ENCODE measurements around the gene NUF2.

DNA sequence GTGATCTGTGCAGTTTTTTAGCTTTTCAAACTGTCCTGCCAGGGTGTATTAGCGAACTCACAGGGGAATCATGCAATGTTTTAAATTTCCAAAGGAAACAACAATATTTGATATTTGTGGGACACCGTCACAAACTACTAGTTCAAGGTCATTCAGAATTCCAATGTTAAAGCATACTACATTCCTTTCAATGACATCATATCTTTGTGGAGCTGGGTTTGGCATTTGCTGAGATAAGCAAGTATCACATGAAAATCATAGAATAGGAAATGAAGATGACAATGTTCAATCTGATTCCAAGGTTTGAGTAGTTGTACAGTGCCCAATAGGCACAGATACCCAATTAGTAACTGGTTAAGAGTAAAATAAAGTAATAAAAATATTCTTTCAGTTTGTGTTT lies 35.6 kb downstream of the NUF2 start:
- TF ChIP-seq EP300 (IDR thresholded peaks at IDR 0.05; ENCODE audit: borderline replicate concordance) (no peak), TAF1 (IDR thresholded peaks at IDR 0.05; ENCODE audit: low read depth) (no peak), CEBPB (IDR thresholded peaks at IDR 0.05) (no peak), RAD21 (IDR thresholded peaks at IDR 0.05; ENCODE audit: low read depth) (no peak), CREB1 (IDR thresholded peaks at IDR 0.05; ENCODE audit: low read depth) (no peak), EGR1 (IDR thresholded peaks at IDR 0.05) (no peak), YY1 (IDR thresholded peaks at IDR 0.05; ENCODE audit: low read depth) (no peak)
- TF ChIP-seq, protein P1, sequence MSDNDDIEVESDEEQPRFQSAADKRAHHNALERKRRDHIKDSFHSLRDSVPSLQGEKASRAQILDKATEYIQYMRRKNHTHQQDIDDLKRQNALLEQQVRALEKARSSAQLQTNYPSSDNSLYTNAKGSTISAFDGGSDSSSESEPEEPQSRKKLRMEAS (IDR thresholded peaks at IDR 0.05) = no peak
- TF ChIP-seq, protein P2, sequence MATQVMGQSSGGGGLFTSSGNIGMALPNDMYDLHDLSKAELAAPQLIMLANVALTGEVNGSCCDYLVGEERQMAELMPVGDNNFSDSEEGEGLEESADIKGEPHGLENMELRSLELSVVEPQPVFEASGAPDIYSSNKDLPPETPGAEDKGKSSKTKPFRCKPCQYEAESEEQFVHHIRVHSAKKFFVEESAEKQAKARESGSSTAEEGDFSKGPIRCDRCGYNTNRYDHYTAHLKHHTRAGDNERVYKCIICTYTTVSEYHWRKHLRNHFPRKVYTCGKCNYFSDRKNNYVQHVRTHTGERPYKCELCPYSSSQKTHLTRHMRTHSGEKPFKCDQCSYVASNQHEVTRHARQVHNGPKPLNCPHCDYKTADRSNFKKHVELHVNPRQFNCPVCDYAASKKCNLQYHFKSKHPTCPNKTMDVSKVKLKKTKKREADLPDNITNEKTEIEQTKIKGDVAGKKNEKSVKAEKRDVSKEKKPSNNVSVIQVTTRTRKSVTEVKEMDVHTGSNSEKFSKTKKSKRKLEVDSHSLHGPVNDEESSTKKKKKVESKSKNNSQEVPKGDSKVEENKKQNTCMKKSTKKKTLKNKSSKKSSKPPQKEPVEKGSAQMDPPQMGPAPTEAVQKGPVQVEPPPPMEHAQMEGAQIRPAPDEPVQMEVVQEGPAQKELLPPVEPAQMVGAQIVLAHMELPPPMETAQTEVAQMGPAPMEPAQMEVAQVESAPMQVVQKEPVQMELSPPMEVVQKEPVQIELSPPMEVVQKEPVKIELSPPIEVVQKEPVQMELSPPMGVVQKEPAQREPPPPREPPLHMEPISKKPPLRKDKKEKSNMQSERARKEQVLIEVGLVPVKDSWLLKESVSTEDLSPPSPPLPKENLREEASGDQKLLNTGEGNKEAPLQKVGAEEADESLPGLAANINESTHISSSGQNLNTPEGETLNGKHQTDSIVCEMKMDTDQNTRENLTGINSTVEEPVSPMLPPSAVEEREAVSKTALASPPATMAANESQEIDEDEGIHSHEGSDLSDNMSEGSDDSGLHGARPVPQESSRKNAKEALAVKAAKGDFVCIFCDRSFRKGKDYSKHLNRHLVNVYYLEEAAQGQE (IDR thresholded peaks at IDR 0.05; ENCODE audit: low read depth) = no peak
